ENCODE results near the gene LRP5.

DNA sequence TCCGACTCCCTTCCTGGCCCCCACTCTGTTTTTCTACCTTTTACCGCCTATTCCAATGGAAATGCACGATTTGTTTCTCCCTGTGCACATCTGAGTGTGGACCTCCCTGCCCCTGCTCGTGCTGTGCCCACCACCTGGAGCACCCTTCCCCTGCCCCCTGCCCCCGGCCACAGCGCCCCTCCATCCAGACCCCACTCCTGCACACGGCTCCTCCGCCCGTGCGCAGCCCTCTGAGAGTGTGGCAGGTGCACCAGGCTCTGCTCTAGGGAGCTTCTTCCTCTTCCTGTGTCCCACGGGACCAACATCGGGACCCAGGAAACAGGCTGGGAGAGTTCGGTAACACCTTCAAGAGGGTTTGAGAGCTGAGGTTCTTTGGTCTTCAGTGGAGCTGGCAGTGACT, 62.9 kb downstream of the LRP5 start:
- TF ChIP-seq, protein P1, sequence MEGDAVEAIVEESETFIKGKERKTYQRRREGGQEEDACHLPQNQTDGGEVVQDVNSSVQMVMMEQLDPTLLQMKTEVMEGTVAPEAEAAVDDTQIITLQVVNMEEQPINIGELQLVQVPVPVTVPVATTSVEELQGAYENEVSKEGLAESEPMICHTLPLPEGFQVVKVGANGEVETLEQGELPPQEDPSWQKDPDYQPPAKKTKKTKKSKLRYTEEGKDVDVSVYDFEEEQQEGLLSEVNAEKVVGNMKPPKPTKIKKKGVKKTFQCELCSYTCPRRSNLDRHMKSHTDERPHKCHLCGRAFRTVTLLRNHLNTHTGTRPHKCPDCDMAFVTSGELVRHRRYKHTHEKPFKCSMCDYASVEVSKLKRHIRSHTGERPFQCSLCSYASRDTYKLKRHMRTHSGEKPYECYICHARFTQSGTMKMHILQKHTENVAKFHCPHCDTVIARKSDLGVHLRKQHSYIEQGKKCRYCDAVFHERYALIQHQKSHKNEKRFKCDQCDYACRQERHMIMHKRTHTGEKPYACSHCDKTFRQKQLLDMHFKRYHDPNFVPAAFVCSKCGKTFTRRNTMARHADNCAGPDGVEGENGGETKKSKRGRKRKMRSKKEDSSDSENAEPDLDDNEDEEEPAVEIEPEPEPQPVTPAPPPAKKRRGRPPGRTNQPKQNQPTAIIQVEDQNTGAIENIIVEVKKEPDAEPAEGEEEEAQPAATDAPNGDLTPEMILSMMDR (IDR thresholded peaks at IDR 0.05; ENCODE audit: low read depth, low read length), result no peak
- no peak for TF ChIP-seq POLR2A (IDR thresholded peaks at IDR 0.05; ENCODE audit: extremely low read depth, insufficient read length)
